PC-3 (cell line): ENCODE data around the gene ARHGAP15.

Source experiments
- EZH2 ChIP-seq: fragments of 300-600 bp; sonication (generic); IDR thresholded peaks from one replicate; pipeline ENCODE4 v1.6.1; 2017; ENCODE audit warnings: antibody characterized with exemption, mild to moderate bottlenecking, low read length; ENCODE audit not compliant: unreplicated experiment
- TF ChIP-seq, protein P1 (sequence below): fragments of 300-600 bp; sonication (generic); conservative IDR thresholded peaks from 2 replicates; pipeline ENCODE4 v1.5.1; 2017; ENCODE audit warnings: antibody characterized with exemption, low read depth, mild to moderate bottlenecking, low read length

DNA sequence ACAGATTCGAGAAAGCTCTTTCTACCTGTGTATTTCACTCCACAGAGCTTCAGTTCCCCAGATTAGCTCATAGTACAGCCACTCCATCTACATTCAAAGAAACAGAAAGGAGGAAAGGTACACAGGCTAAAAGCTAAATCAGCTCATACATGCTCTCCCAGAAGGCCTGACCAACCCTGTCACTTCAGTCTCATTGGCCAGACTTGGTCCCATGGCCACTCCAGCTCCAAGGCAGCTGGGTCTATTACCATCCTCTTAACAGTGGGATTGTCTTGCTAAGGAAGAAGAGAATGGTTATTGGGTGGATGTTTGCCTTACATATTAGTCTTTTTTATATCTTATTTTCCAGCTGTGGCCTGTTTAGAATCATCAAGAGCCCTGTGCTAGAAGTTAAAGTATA, 572.6 kb downstream of the ARHGAP15 start:
- no peak for TF ChIP-seq EZH2
- TF ChIP-seq, protein P1, sequence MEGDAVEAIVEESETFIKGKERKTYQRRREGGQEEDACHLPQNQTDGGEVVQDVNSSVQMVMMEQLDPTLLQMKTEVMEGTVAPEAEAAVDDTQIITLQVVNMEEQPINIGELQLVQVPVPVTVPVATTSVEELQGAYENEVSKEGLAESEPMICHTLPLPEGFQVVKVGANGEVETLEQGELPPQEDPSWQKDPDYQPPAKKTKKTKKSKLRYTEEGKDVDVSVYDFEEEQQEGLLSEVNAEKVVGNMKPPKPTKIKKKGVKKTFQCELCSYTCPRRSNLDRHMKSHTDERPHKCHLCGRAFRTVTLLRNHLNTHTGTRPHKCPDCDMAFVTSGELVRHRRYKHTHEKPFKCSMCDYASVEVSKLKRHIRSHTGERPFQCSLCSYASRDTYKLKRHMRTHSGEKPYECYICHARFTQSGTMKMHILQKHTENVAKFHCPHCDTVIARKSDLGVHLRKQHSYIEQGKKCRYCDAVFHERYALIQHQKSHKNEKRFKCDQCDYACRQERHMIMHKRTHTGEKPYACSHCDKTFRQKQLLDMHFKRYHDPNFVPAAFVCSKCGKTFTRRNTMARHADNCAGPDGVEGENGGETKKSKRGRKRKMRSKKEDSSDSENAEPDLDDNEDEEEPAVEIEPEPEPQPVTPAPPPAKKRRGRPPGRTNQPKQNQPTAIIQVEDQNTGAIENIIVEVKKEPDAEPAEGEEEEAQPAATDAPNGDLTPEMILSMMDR: no peak
